Gastrocnemius medialis (tissue), 4 donors: ENCODE data around the gene SEMA3E.

ENCODE experiments used
- POLR2A ChIP-seq, 2 donors: fragments of 450-650 bp; IDR thresholded peaks; one replicate each; pipeline ENCODE4 v1.6.1; 2017; ENCODE audit warnings: antibody characterized with exemption in 2 of 2, mild to moderate bottlenecking in 2 of 2, moderate library complexity in 2 of 2
- TF ChIP-seq, protein P1 (sequence below), 5 experiments: fragments of 450-650 bp in 3 of 5; fragments of 200-600 bp in 2 of 5; sonication (generic) in 2 of 5; IDR thresholded peaks in 4 of 5; conservative IDR thresholded peaks in 1 of 5; 1 replicate in 4 of 5; 2 replicates in 1 of 5; pipeline ENCODE4 v1.5.1; 2016 to 2019; ENCODE audit warnings: antibody characterized with exemption in 5 of 5, mild to moderate bottlenecking in 3 of 5, moderate library complexity in 3 of 5

DNA sequence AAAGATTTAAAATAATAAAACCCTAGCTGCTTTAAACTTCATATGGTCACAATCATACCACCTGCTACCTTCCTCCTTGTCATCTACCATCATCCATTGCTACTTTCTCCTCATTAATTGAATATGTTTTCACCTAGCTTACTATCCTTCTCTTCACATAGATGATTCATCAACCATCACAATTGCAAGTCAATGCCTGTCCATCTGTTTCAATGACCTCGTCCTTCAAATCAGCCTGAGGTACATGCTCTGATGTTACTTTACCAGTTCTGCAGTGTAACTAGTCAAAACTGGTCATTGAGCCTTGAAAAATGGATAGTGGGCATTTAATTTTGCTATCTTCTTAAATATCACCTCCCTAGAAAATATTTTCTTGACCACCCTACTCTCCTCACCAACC, 164.7 kb downstream of the SEMA3E start:
- TF ChIP-seq, protein P1, sequence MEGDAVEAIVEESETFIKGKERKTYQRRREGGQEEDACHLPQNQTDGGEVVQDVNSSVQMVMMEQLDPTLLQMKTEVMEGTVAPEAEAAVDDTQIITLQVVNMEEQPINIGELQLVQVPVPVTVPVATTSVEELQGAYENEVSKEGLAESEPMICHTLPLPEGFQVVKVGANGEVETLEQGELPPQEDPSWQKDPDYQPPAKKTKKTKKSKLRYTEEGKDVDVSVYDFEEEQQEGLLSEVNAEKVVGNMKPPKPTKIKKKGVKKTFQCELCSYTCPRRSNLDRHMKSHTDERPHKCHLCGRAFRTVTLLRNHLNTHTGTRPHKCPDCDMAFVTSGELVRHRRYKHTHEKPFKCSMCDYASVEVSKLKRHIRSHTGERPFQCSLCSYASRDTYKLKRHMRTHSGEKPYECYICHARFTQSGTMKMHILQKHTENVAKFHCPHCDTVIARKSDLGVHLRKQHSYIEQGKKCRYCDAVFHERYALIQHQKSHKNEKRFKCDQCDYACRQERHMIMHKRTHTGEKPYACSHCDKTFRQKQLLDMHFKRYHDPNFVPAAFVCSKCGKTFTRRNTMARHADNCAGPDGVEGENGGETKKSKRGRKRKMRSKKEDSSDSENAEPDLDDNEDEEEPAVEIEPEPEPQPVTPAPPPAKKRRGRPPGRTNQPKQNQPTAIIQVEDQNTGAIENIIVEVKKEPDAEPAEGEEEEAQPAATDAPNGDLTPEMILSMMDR (IDR thresholded peaks at IDR 0.05 in 4 of 5, conservative IDR thresholded peaks at IDR 0.05 in 1 of 5), result no peak
- no peak for TF ChIP-seq POLR2A (IDR thresholded peaks at IDR 0.05)
